Stimulated activated CD4-positive, alpha-beta T cell treated with anti-CD3 and anti-CD28 coated beads, Interleukin-1b, Interleukin-23, amount 100 ng/mL, for 1 hour (primary cell): ENCODE measurements around the gene USP26.
"Not testable (repeated sequence)": the region's sequence is repeated elsewhere in the genome, so short reads cannot be mapped to it uniquely, and the experiment has no call there.

Experiments used
- DNase-seq, 2 donors: peaks; one replicate each; pipeline ENCODE4 v3.0.0-alpha.2; 2020; ENCODE audit warnings: low read depth in 2 of 2

Gene USP26

DNA sequence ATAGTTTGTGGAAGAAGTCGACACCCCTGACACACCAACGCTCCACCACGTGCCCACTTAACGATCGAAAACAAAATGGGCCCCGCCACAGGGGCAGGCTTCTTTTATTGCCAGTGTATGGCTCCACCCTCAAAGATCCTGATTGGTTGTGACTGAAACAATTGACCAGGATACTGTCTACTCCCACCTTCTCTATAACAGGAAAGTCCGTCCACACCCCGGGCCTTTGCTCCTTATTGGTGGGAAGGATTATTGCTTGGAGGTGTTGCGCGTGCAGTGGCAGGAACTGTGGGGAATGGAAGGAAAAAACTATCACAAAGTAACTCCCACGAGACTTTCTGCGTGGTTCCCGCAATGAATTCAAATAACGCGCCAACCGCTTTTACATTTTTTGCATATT lies at the start of gene USP26:
Gene USP26, minus strand, starts transcription at position 79 of the 400 bp plus-strand sequence. CDS start 68,889 bp downstream, outside the sequence.
- DNase-seq = no peak

DNA sequence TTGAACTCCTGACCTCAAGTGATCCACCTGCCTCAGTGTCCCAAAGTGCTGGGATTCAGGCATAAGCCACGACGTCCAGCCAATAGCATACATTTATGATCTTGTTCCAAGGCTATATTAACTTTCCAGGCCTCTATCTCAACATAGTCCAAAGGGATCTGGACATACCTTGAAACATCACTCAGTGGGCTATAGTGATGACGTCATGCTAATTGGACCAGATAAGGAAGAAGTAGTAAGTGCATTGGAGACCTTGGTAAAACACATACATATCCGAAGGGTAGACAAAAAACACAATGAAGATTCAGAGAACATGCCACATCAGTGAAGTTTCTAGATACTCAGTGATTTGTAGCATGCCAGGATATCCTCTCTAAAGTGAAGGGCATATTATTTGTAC lies 37.4 kb upstream of the USP26 start:
- DNase-seq = no peak

GRCh38 chrX:133120406-133120805 lies 23.5 kb upstream of the USP26 start:
- DNase-seq = no peak

DNA sequence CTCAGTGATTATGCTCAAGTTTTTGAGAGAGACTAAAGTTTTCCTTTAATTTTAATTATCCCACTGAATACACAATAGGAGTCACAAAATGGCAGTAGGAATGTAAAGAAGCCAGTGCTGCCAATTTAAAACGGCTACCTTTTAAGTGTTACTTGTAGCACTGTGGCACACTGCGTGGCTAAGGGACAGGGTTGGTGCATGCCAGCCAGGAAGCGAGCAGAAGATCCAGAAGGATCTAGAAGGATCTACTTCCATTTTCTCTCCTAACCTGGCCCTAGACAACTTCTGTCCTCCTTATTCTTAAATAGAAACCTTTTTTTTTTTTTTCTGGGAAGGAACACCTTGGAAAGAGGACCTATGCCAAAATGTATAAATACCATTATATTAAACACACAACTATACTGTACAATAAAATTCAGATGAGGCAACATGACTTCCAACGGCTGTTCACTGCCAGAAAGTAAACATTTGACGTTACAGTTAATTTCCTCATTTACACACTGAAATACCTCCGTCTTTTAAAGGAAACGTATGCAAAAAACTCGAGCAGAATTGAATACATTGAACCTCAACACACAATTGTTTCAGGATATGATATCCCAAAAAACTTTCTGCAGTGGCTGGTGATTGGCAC lies 2.7 kb downstream of the USP26 start:
- DNase-seq = no peak

DNA sequence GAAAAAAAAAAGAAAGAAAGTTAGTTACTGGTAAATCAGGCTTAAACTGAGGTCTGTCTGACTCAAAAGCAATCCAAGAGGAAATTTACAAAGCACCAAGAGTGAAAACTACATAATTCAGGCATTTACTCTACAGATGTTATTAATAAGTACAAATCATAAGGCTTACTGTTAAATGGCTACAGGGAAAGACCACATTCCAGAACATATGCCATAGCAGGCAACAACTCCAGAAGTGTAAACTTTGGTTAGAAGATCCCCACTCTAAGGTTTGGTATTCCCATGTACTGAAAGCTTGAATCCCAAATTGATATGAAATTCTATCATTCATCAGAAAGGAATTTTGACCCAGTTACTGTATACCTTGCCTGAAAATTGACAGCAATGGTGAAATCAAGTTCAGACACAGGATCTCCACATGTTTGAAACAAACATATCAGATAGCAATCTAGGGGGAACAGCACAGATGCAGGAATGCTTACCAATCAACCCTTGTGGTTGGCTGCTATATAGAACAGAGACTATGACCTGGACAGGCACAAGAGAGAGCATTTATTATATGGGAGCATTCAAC lies 6.6 kb downstream of the USP26 start:
- no peak for DNase-seq

DNA sequence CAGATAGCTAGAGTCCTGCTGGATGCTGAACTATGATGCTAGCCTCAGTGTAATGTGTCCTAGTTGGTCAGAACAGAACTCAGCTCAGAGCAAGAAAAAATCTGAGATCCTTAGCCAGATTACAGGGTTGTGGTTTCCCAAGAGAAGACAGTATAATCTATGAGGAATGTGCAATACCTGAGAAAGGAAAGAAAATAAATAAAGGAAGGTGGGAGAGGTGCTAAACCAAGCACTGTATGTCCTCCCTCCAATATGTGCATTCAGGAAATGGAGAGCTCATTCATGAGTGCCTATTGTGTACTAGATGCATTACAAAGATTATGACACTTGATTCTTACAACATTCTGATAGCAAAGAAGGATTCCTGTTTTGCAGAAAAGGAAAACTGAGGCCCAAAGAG lies 7.5 kb downstream of the USP26 start:
- DNase-seq = no peak

DNA sequence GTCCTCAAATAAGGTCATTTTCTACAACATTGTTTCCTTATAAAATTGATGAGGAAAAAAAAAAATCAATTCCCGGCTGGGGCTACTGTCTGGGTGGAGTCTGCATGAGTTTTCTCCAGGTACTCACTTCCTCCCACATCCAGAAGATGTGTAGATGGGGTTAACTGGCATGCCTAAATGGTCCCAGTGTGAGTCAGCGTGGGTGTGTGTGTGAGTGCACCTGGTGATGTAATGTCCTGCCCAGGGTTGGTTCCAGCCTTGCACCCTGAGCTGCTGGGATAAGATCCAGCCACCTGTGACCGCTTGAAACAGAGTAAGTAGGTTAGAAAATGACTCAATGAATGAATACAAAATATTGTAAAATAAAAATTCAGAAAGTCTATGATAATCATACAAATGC lies 11.1 kb downstream of the USP26 start:
- DNase-seq = no peak

GRCh38 chrX:133085056-133085455 lies 11.9 kb downstream of the USP26 start:
- DNase-seq = not testable (repeated sequence)

GRCh38 chrX:133083899-133084298 lies 13.0 kb downstream of the USP26 start:
- no peak for DNase-seq

GRCh38 chrX:133081990-133082389 lies 14.9 kb downstream of the USP26 start:
- no peak for DNase-seq

GRCh38 chrX:133077856-133078255 lies 19.1 kb downstream of the USP26 start:
- not testable (repeated sequence) for DNase-seq

DNA sequence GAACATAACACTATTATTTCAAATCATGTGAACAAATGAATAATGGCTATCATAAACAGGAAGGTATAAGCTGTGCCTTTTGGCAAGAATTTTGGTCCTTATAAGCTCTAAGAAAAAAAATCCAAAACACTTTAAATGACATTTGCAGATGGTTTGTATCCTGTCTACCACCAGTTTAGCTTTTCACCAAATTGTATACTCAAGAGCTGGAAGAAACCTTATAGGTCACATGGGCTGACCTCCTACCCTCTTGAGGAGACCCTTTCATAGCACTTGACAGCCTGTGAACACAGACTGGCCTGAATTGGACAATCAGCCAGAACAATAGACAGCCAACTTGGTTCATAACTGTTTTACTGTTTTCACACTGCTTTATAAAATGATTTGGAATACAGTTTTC lies 24.3 kb downstream of the USP26 start:
- DNase-seq = no peak

DNA sequence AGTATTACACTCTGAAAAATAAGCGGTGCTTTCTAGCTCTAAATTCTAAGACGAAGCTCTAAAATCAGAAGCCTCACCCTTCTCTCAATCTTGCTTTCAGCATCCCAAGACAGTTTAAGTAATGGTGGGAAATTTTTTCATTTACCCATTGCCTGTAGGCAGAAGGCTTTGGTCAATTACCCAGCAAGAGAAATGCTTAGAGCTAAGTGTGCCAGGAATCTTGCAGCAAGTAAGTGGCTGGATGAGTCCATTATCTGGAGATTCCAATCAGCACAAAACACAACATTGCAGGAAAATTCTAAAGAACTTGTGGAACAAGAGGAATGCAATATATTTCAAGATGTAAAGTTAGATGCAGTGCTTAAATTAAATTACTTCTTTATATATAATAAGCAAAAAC lies 28.4 kb downstream of the USP26 start:
- no peak for DNase-seq

DNA sequence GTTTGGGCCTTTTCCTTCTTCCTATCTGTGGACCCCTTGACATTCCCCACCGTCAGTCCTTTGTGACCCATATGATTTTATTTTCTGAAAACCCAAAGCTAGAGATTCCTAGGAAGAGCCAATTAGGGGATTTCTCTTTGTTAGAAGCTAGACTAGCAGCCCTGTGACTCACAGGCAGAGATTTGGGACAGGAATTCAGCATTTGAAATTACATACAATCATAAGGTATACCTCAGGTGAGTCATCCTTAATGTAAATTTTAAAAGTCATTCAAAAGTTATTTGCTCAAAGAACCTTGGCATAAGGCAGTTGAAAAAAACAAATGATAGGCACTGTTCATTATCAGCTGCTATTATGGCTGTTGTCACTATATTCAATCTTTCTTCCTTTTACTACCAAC lies 40.6 kb downstream of the USP26 start:
- DNase-seq = no peak

GRCh38 chrX:133054761-133055405 lies 42.0 kb downstream of the USP26 start:
- no peak for DNase-seq

DNA sequence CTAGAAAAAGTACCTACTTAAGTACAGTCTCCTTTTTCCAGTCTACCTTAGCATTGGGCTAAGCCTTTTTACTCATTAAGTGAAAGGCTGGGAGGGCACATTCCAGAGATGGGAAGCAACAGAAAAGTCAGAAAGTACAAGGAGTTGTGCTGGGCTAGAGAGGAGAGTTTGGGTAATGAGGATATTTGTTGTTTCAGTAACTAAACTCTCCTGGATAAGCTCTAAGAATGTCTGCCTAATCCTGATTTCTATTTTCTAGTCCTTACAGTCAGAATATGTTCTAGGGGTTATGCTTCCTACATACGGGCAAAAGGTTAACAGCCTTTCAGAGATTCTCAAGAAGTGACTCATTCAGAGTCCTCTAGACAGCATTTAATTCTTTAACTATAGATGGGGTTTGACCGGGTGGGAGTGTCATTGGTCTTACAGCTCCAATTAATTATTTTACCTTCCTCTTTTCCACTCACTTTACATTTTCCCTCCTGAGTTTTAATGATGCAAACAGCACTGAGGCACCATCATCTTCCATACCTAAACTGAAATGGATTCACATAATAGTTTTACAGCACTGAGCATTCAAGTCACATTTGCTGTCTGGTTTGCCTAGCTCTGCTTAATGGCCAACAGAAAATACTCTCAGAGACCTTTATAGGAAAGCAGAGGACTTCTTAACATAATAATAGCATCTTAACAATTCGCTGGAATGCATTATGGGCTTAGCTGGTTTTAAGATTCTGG lies 42.9 kb downstream of the USP26 start:
- DNase-seq = no peak

DNA sequence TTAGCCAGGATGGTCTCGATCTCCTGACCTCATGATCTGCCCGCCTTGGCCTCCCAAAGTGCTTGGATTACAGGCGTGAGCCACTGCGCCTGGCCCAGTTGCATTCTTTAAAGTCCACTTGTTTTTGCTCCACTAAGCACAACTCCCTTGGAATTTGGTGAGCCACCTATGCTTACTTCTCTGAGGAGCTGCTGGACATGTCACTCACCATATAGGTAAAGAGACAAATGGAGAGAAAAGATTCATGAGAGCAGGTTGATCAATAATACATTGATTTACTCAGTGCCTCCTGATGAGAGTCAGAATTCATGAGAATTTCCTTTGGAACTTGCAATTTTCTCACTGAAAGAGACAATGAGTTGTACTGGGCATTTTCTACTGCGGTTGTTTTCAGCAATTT lies 48.2 kb downstream of the USP26 start:
- no peak for DNase-seq

- DNase-seq = no peak
Measured at GRCh38 chrX:133046601-133047000, 50.3 kb downstream of the USP26 start.

DNA sequence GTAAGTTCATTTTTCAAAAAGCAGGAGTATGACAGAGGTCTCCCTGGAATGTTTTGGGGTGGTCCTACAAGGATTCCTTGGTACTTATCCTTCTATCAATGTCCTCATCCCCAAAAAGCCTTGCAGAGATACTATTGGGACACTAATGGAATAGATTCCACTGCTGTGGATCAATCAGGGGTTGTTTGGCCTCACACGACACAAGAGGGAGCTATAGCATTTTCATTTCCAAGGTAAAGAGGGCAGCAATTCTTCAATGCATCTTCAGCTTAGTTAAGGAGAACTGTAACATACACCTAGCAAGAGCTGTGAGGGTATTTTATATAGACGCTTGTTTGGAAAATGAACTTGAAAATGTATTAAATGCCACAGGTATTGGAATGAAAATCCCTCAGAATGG lies 50.9 kb downstream of the USP26 start:
- DNase-seq = no peak

GRCh38 chrX:133044145-133044786 lies 52.6 kb downstream of the USP26 start:
- not testable (repeated sequence) for DNase-seq

- no peak for DNase-seq
Measured at GRCh38 chrX:133042260-133042659, 54.6 kb downstream of the USP26 start.

DNA sequence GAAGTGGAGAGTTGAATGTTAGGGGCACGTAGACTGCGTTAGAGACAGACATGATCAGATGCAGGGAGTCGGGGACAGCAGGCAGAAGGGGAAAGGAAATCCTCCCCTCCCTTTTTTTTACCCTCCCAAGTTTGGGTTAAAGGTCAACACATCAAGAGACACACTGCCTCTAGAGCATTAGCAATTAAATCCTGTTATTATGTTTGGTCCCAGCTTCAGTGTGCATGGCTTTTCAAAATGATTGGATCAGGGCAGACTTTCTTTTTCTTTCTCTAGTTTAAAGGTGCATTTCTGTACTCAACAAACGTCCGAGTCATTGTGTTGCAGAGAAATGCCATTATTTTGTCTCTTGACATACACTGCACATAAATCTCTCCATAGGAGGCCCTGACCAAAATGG lies 63.9 kb downstream of the USP26 start:
- no peak for DNase-seq
